H1 (cell line): ENCODE measurements around the gene TTC21A.

Source experiments
- EZH2 ChIP-seq: fragments of 200-600 bp; sonication (generic); IDR thresholded peaks from 2 replicates; pipeline ENCODE4 v1.7.1; 2012; ENCODE audit warnings: low read depth, mild to moderate bottlenecking, moderate library complexity, low read length, inconsistent platforms; ENCODE audit not compliant: severe bottlenecking
- KDM1A ChIP-seq: fragments of 200-600, 300-600 bp; sonication (generic); IDR thresholded peaks from 2 replicates; pipeline ENCODE4 v1.7.1; 2016; ENCODE audit warnings: mild to moderate bottlenecking, low read length, borderline replicate concordance
- POLR2A ChIP-seq, 2 experiments: IDR thresholded peaks; 1 replicate in 1 of 2; 2 replicates in 1 of 2; pipeline ENCODE4 v1.6.1; 2011; ENCODE audit warnings: low read depth in 2 of 2, low read length in 2 of 2, mild to moderate bottlenecking in 2 of 2; ENCODE audit errors: control extremely low read depth in 1 of 2
- POLR2AphosphoS5 ChIP-seq: IDR thresholded peaks from 2 replicates; pipeline ENCODE4 v1.6.1; 2011; ENCODE audit warnings: low read depth, low read length
- RBBP5 ChIP-seq: IDR thresholded peaks from 2 replicates; pipeline ENCODE4 v1.7.1; 2012; ENCODE audit warnings: low read depth, mild to moderate bottlenecking, inconsistent platforms, low read length, moderate library complexity, borderline replicate concordance
- SIN3A ChIP-seq, 2 experiments: IDR thresholded peaks in 1 of 2; conservative IDR thresholded peaks in 1 of 2; 2 replicates each; pipeline ENCODE4 v1.6.1; 2011 to 2012; ENCODE audit warnings: low read length in 2 of 2, improper control_type of control experiment in 1 of 2, low read depth in 1 of 2, mild to moderate bottlenecking in 1 of 2
- TAF7 ChIP-seq: optimal IDR thresholded peaks from 2 replicates; pipeline ENCODE3; 2011; ENCODE audit warnings: low read depth, mild to moderate bottlenecking, inconsistent platforms, low read length, moderate library complexity, borderline replicate concordance
- TBP ChIP-seq: IDR thresholded peaks from 2 replicates; pipeline ENCODE4 v1.6.1; 2011; ENCODE audit warnings: low read depth, low read length, improper control_type of control experiment

- TF ChIP-seq POLR2AphosphoS5: no peak
- no peak for TF ChIP-seq SIN3A (conservative IDR thresholded peaks at IDR 0.05 in 1 of 2, IDR thresholded peaks at IDR 0.05 in 1 of 2; ENCODE audit: low read depth in 1 of 2, low read length in 2 of 2)
- no peak for TF ChIP-seq EZH2
- no peak for TF ChIP-seq POLR2A (IDR thresholded peaks at IDR 0.05; ENCODE audit: control extremely low read depth in 1 of 2, low read depth in 2 of 2, low read length in 2 of 2)
- no peak for TF ChIP-seq RBBP5
- no peak for TF ChIP-seq TBP
- no peak for TF ChIP-seq TAF7
- no peak for TF ChIP-seq KDM1A
Observed at GRCh38 chr3:39068556-39068955, 38.9 kb upstream of the TTC21A start.
